Neutrophil (primary cell): ENCODE data around the gene DEAF1.

Source experiments
- H3K27ac ChIP-seq: fragments of 200-600 bp; sonication (generic); 2 replicates; pipeline ENCODE4 v1.5.1; 2016; ENCODE audit warnings: mild to moderate bottlenecking, moderate library complexity
- H3K27me3 ChIP-seq: fragments of 200-600 bp; sonication (generic); 2 replicates; pipeline ENCODE4 v1.6.0; 2016; ENCODE audit warnings: mild to moderate bottlenecking
- H3K36me3 ChIP-seq: fragments of 200-600 bp; sonication (generic); 2 replicates; pipeline ENCODE4 v1.5.1; 2017
- H3K4me1 ChIP-seq, 2 experiments: fragments of 200-600 bp in 1 of 2; sonication (generic) in 1 of 2; 1 replicate in 1 of 2; 2 replicates in 1 of 2; pipeline versions ENCODE4 v1.5.1 to v1.6.1; 2013 to 2016; ENCODE audit warnings: low read depth in 1 of 2, low read length in 1 of 2, mild to moderate bottlenecking in 1 of 2, moderate library complexity in 1 of 2; ENCODE audit not compliant: control insufficient read depth in 1 of 2, insufficient read depth in 1 of 2
- H3K4me3 ChIP-seq, 2 experiments: fragments of 200-600 bp in 1 of 2; sonication (generic) in 1 of 2; 1 replicate in 1 of 2; 2 replicates in 1 of 2; pipeline ENCODE4 v1.5.1; 2013 to 2016; ENCODE audit warnings: low read depth in 1 of 2, low read length in 1 of 2, mild to moderate bottlenecking in 1 of 2, moderate library complexity in 1 of 2
- H3K9me3 ChIP-seq: fragments of 200-600 bp; sonication (generic); 2 replicates; pipeline ENCODE4 v1.5.1; 2016
- TF ChIP-seq, protein P1 (sequence below): fragments of 200-600 bp; sonication (generic); IDR thresholded peaks from 2 replicates; pipeline ENCODE4 v1.5.1; 2016; ENCODE audit warnings: antibody characterized with exemption

Gene DEAF1

DNA sequence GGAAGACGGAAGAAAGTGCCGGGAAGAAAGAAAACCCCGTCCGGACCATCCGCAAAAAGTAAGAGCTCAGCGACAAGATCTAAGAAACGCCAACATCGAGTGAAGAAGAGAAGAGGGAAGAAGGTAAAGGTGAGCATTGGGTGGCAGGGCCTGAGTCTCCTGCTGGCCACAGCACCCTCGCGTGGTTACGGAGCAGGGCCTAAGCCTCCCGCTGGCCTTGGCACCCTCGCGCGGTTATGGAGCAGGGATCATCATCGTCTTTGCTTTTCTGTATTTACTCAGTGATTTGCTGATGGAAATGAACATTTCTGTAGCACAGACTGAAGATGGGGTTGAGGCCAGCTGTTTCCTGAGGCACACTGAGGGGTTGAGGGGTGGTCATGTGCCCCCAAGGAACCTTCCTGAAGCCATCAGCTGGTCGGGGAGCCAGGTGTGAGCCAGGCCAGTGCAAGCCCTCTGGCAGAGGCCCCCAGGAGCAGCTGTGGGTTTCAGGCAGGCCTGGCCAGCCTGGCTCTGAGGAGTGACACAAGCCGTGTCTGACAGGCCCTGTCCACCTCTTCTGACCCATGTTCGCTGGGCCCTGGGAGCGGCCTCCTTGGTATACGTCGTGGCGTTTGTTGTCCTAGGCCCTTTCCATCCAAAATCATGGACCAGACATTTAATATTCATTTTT lies 93.3 kb downstream of the DEAF1 start:
- TF ChIP-seq, protein P1, sequence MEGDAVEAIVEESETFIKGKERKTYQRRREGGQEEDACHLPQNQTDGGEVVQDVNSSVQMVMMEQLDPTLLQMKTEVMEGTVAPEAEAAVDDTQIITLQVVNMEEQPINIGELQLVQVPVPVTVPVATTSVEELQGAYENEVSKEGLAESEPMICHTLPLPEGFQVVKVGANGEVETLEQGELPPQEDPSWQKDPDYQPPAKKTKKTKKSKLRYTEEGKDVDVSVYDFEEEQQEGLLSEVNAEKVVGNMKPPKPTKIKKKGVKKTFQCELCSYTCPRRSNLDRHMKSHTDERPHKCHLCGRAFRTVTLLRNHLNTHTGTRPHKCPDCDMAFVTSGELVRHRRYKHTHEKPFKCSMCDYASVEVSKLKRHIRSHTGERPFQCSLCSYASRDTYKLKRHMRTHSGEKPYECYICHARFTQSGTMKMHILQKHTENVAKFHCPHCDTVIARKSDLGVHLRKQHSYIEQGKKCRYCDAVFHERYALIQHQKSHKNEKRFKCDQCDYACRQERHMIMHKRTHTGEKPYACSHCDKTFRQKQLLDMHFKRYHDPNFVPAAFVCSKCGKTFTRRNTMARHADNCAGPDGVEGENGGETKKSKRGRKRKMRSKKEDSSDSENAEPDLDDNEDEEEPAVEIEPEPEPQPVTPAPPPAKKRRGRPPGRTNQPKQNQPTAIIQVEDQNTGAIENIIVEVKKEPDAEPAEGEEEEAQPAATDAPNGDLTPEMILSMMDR = no peak
- Histone ChIP-seq H3K27ac (no peak overlapping the region), H3K4me3 (no peak overlapping the region), H3K36me3 (peaks cover 95% of the 10 kb centered on the region), H3K27me3 (no peaks in the 10 kb centered on the region), H3K9me3 (no peaks in the 10 kb centered on the region), H3K4me1 (no peaks in the 10 kb centered on the region)

DNA sequence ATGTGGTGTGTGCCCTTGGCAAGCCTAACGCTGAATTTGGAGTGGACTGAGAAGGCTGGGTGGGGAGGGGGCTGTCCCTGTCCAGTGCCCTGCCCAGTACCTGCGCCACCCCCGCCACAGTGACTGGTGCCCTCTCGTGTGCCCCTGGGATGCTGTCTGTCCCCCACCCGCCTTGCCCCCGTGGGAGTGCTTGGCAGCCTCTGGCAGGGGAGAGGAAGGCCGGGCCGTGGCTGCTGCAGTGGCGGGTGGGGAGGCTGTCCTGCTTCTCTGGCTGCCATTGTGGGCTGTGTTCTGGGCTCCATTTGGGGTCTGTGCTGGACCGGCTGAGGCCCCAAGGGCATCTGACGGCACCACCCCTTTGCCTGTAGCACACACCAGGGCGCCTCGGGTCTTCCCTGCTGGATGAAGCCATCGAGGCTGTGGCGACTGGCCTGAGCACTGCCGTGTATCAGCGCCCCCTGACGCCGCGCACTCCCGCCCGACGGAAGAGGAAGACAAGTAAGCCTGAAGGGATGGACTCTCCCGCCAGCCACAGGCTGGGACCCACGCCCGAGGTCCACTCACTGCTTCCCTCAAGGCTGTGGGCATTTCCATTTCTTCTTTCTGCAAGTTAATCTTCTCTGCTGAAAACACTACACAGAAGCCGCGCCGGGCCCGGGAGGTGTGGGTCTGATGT lies 96.9 kb downstream of the DEAF1 start:
- H3K27me3 ChIP-seq = no peaks in the 10 kb centered on the region
- H3K4me3 ChIP-seq = no peak overlapping the region
- TF ChIP-seq, protein P1 = no peak
- H3K9me3 ChIP-seq = no peaks in the 10 kb centered on the region
- H3K4me1 ChIP-seq = no peaks in the 10 kb centered on the region
- no peak overlapping the region for H3K27ac ChIP-seq
- peaks cover 96% of the 10 kb centered on the region for H3K36me3 ChIP-seq

DNA sequence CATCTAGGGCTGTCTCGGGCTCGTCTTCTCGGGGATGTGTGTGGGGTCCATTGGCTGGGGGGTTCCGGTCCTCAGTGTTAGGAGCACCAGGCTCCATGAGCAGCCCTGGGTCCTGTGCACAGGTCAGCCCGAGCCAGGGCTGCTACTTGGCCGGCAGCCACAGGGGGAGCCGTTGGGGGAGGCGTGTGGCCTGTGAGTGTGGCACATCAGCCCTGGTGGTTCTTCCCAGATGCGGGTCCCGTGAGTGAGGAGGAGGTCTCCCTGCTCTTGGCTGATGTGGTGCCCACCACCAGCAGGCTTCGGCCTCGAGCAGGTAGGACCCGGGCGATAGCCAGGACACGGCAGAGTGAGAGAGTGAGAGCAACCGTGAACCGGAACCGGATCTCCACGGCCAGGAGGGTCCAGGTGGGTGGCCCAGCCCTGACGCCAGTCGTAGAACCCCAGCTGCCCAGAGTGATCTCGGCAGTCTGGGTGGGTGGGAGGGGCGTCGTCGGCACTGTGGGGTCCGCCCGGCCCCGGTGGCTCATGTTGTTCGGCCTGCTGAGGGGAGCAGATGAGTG lies 97.8 kb downstream of the DEAF1 start:
- no peaks in the 10 kb centered on the region for H3K4me1 ChIP-seq

DNA sequence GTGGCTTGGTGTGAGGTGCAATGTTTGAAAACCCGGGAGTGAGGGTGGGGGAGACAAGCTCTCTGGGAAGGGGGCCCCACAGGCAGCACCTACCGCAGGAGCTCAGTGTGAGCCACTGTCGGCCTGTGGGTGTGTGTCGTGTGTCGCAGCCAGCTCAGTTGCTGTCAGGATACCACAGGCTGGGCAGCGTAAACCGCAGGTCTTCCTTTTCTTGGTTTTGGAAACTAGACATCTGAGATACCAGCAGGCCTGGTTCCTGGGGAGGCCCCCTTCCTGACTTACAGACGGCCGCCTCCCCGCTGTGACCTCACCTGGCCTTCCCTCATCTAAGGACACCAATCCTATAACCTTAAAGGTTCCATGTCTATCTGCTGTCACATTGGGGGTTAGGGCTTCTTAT lies 98.6 kb downstream of the DEAF1 start:
- H3K4me1 ChIP-seq = no peaks in the 10 kb centered on the region

More for the DNA sequence above, 97.8 kb downstream of the DEAF1 start:
- no peak overlapping the region for H3K27ac ChIP-seq
- TF ChIP-seq, protein P1 = no peak
- peaks cover 96% of the 10 kb centered on the region for H3K36me3 ChIP-seq
- H3K9me3 ChIP-seq = no peaks in the 10 kb centered on the region
- no peak overlapping the region for H3K4me3 ChIP-seq
- no peaks in the 10 kb centered on the region for H3K27me3 ChIP-seq

GRCh38 chr11:595400-595799 lies 99.6 kb downstream of the DEAF1 start:
- peaks cover 97% of the 10 kb centered on the region for H3K36me3 ChIP-seq
- TF ChIP-seq, protein P1 = no peak

More for the DNA sequence above, 98.6 kb downstream of the DEAF1 start:
- Histone ChIP-seq H3K9me3 (no peaks in the 10 kb centered on the region), H3K4me3 (no peak overlapping the region), H3K27ac (no peak overlapping the region), H3K27me3 (no peaks in the 10 kb centered on the region), H3K36me3 (peaks cover 96% of the 10 kb centered on the region)
- TF ChIP-seq, protein P1 = no peak

More at GRCh38 chr11:595400-595799, 99.6 kb downstream of the DEAF1 start:
- no peaks in the 10 kb centered on the region for H3K27me3 ChIP-seq
- no peaks in the 10 kb centered on the region for H3K9me3 ChIP-seq
- no peak overlapping the region for H3K4me3 ChIP-seq
- H3K4me1 ChIP-seq = no peaks in the 10 kb centered on the region
- no peak overlapping the region for H3K27ac ChIP-seq
